A549 (cell line): ENCODE data around the gene SLC35B2.

Experiments used
- CBX2 ChIP-seq: fragments of 200-600 bp; sonication (generic); IDR thresholded peaks from 2 replicates; pipeline ENCODE4 v1.6.1; 2016; ENCODE audit warnings: low read depth, mild to moderate bottlenecking, borderline replicate concordance
- POLR2A ChIP-seq: IDR thresholded peaks from 2 replicates; pipeline ENCODE4 v1.6.1; 2012; ENCODE audit warnings: mild to moderate bottlenecking, low read length
- REST ChIP-seq: fragments of 200-600 bp; sonication (generic); IDR thresholded peaks from 2 replicates; pipeline ENCODE4 v1.6.1; 2016; ENCODE audit warnings: antibody characterized with exemption, mild to moderate bottlenecking, moderate library complexity
- RFX5 ChIP-seq: fragments of 450-650 bp; IDR thresholded peaks from 2 replicates; pipeline ENCODE4 v1.7.1; 2014; ENCODE audit warnings: antibody characterized with exemption, mild to moderate bottlenecking, moderate library complexity
- ZFP36 ChIP-seq: fragments of 450-650 bp; IDR thresholded peaks from 2 replicates; pipeline ENCODE4 v1.6.1; 2014; ENCODE audit warnings: borderline replicate concordance; ENCODE audit not compliant: partially characterized antibody

DNA sequence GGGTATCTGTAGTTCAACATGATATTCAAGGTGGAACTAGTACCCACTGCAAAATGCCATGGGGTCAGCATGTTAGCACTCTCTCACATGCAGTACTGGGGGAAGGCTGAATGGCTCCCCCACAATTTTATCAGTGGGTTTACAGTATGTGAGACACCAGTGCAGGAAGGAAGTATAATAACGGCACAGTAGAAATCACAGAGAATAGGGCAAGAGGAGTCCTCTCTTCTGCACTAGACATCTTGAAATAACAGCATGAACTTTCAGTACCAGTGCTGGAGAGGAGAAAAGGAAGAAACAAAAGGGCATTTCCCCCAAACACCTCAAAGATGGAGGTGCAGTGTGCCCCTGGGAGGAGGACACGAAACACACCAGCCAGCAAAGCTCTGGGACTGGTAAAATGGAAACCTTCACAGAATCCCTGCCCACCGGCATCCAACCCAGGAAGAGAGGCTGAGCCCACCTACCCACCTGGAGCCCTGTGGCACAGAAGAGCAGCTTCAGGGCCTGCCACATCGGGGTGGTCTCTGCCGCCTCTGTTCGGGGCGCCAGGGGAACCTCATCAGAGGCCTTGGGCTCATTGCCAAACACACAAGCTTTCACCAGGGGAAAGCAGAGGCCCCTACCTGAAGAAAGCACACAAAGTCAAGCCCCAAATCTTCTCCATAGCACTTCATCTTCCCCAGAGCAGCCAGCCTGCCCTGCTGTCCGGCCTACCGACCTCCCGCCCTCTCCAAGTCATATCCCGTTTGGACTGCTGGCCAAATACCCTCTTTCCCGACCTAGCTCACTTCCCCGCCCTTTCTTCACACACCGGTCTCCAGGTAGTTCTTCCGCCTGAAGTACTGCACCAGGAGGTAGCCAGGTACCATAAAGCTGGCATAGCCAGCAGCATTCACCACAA lies 1.2 kb downstream of the SLC35B2 start:
- TF ChIP-seq CBX2, result no peak
- TF ChIP-seq REST, result no peak
- TF ChIP-seq ZFP36, result no peak
- TF ChIP-seq POLR2A, result no peak
- no peak for TF ChIP-seq RFX5
